CD14-positive monocyte (primary cell): ENCODE results near the gene LYG1. TPM values are rescaled to one million over a fixed set of nuclear protein-coding genes. Genes with fewer than 3 reads are reported as not detected.

Experiments used
- DNase-seq, 3 donors: peaks; one replicate each; pipeline ENCODE4 v3.0.0-alpha.2; 2011 to 2022
- H2AFZ ChIP-seq: 2 replicates; pipeline ENCODE4 v1.6.0; 2012; ENCODE audit warnings: mild to moderate bottlenecking, low read depth, low read length, inconsistent platforms; ENCODE audit not compliant: insufficient read depth, poor library complexity, severe bottlenecking
- H3K27ac ChIP-seq, 2 donors: 1 replicate in 1 of 2; 2 replicates in 1 of 2; pipeline ENCODE4 v1.5.1; 2012 to 2013; ENCODE audit warnings: low read length in 2 of 2, control low read depth in 1 of 2, inconsistent platforms in 1 of 2, low read depth in 1 of 2, mild to moderate bottlenecking in 1 of 2
- H3K27me3 ChIP-seq, 2 donors: one replicate each; pipeline versions ENCODE4 v1.6.0 to v1.6.1; 2011 to 2013; ENCODE audit warnings: low read length in 2 of 2; ENCODE audit not compliant: control insufficient read depth in 2 of 2, insufficient read depth in 2 of 2
- H3K36me3 ChIP-seq, 2 donors: replicated peaks in 1 of 2; 1 replicate in 1 of 2; 2 replicates in 1 of 2; pipeline versions ENCODE4 v1.5.1 to v1.6.1; 2012 to 2013; ENCODE audit warnings: low read length in 2 of 2, control low read depth in 1 of 2, inconsistent platforms in 1 of 2, mild to moderate bottlenecking in 1 of 2; ENCODE audit not compliant: insufficient read depth in 2 of 2, control insufficient read depth in 1 of 2
- H3K4me1 ChIP-seq, 2 donors: 1 replicate in 1 of 2; 2 replicates in 1 of 2; pipeline versions ENCODE4 v1.5.1 to v1.6.1; 2012 to 2013; ENCODE audit warnings: low read length in 2 of 2, control low read depth in 1 of 2, inconsistent platforms in 1 of 2, mild to moderate bottlenecking in 1 of 2, moderate library complexity in 1 of 2; ENCODE audit not compliant: insufficient read depth in 2 of 2, control insufficient read depth in 1 of 2
- H3K4me2 ChIP-seq: replicated peaks from 2 replicates; pipeline ENCODE3; 2012; ENCODE audit warnings: low read length, moderate library complexity, mild to moderate bottlenecking; ENCODE audit not compliant: poor library complexity, severe bottlenecking; ENCODE audit errors: extremely low read depth
- H3K4me3 ChIP-seq, 3 experiments: fragments of 200-600 bp in 1 of 3; sonication (generic) in 1 of 3; replicated peaks in 1 of 3; 1 replicate in 2 of 3; 2 replicates in 1 of 3; pipeline ENCODE4 v1.5.1; 2011 to 2013; ENCODE audit warnings: low read length in 3 of 3, mild to moderate bottlenecking in 3 of 3, control low read depth in 2 of 3, low read depth in 2 of 3, inconsistent platforms in 1 of 3, moderate library complexity in 1 of 3
- H3K79me2 ChIP-seq: 2 replicates; pipeline ENCODE4 v1.6.0; 2012; ENCODE audit warnings: mild to moderate bottlenecking, control low read depth, inconsistent platforms, low read length, moderate library complexity; ENCODE audit not compliant: insufficient read depth
- H3K9ac ChIP-seq: 2 replicates; pipeline ENCODE4 v1.6.0; 2017; ENCODE audit warnings: low read length, mild to moderate bottlenecking; ENCODE audit not compliant: insufficient read depth, poor library complexity, severe bottlenecking
- H3K9me3 ChIP-seq, 2 donors: replicated peaks in 1 of 2; 1 replicate in 1 of 2; 2 replicates in 1 of 2; pipeline versions ENCODE4 v1.5.1 to v1.6.1; 2012 to 2013; ENCODE audit warnings: low read length in 2 of 2, control low read depth in 1 of 2; ENCODE audit not compliant: control insufficient read depth in 1 of 2, insufficient read depth in 1 of 2
- H4K20me1 ChIP-seq: 2 replicates; pipeline ENCODE4 v1.6.0; 2012; ENCODE audit warnings: mild to moderate bottlenecking, low read length, control low read depth, moderate library complexity; ENCODE audit not compliant: insufficient read depth
- H3K27ac Mint-ChIP-seq, 7 donors: one replicate each; pipeline ENCODE4 v1.8.0; 2020; ENCODE audit warnings: mild to moderate bottlenecking in 7 of 7, mixed read lengths in 7 of 7, moderate library complexity in 6 of 7, inconsistent platforms in 2 of 7
- H3K27me3 Mint-ChIP-seq, 3 donors: one replicate each; pipeline ENCODE4 v1.8.0; 2021 to 2022; ENCODE audit warnings: low read depth in 3 of 3, mild to moderate bottlenecking in 3 of 3, mixed read lengths in 3 of 3, moderate library complexity in 3 of 3, inconsistent platforms in 1 of 3
- H3K36me3 Mint-ChIP-seq, 2 donors: one replicate each; pipeline ENCODE4 v1.8.0; 2020; ENCODE audit warnings: mixed read lengths in 2 of 2, inconsistent platforms in 1 of 2, mild to moderate bottlenecking in 1 of 2
- H3K4me1 Mint-ChIP-seq: one replicate; pipeline ENCODE4 v1.8.0; 2020; ENCODE audit warnings: mild to moderate bottlenecking, mixed read lengths
- H3K4me3 Mint-ChIP-seq, 2 donors: one replicate each; pipeline ENCODE4 v1.8.0; 2020; ENCODE audit warnings: mild to moderate bottlenecking in 2 of 2, mixed read lengths in 2 of 2, moderate library complexity in 1 of 2
- H3K9me3 Mint-ChIP-seq, 7 donors: one replicate each; pipeline ENCODE4 v1.8.0; 2020 to 2022; ENCODE audit warnings: mixed read lengths in 7 of 7, mild to moderate bottlenecking in 6 of 7, moderate library complexity in 6 of 7, inconsistent platforms in 2 of 7
- CTCF ChIP-seq: fragments of 200-600 bp; IDR thresholded peaks from one replicate; pipeline ENCODE4 v1.8.0; 2022; ENCODE audit warnings: antibody characterized with exemption, mild to moderate bottlenecking
- WGBS: methylation state at CpG from one replicate; pipeline ENCODE4 v1.1.5; 2013; ENCODE audit warnings: missing lambda C conversion rate; ENCODE audit not compliant: insufficient coverage; 5-methylcytosine and 5-hydroxymethylcytosine counted together
- intact Hi-C, 2 donors: fragments of 100-400 bp; cut with micrococcal nuclease; formaldehyde crosslinking; loops; one replicate each; pipeline versions ENCODE4 v1.15.0 to v1.15.1; 2023
- polyA plus RNA-seq, 3 donors: library from polyadenylated mRNA; depleted of rRNA in 1 of 3; unstranded in 2 of 3; stranded (reverse) in 1 of 3; fragments of 300-500 nt in 2 of 3; fragments of >200 nt in 1 of 3; fragmentation: Illumina TruSeq in 2 of 3; gene quantifications; 1 replicate in 2 of 3; 2 replicates in 1 of 3; pipeline ENCODE4 v1.2.3, GENCODE V29; 2012 to 2021

LYG1 gene
- polyA plus RNA-seq, 3 donors = 0.29 to 5.6 TPM; not detected in 1

- no peak overlapping the region for H3K4me2 ChIP-seq
- intact Hi-C loops = no loop called here
- H3K4me1 Mint-ChIP-seq = no peaks in the 10 kb centered on the region
- no peak overlapping the region for H3K4me3 Mint-ChIP-seq
- H3K27ac ChIP-seq = no peak overlapping the region
- no peak overlapping the region for H3K4me3 ChIP-seq
- H4K20me1 ChIP-seq = no peaks in the 10 kb centered on the region
- peaks cover 0 to 6% (median 5%) of the 10 kb centered on the region in 7 donors for H3K9me3 Mint-ChIP-seq
- H3K36me3 Mint-ChIP-seq = no peaks in the 10 kb centered on the region
- no peak overlapping the region for H2AFZ ChIP-seq
- no peak for DNase-seq
- TF ChIP-seq CTCF = no peak
- H3K9me3 ChIP-seq = no peaks in the 10 kb centered on the region
- whole genome bisulfite sequencing = 90% methylated on average over 2 of the region's 6 CpGs
- no peaks in the 10 kb centered on the region for H3K27me3 Mint-ChIP-seq
- no peaks in the 10 kb centered on the region for H3K27me3 ChIP-seq
- no peak overlapping the region for H3K9ac ChIP-seq
- no peaks in the 10 kb centered on the region for H3K36me3 ChIP-seq
- H3K27ac Mint-ChIP-seq = no peak overlapping the region
- no peaks in the 10 kb centered on the region for H3K79me2 ChIP-seq
- H3K4me1 ChIP-seq = no peaks in the 10 kb centered on the region
These were observed 60.6 kb downstream of the LYG1 start for GRCh38 chr2:99240431-99240830.

GRCh38 chr2:99238599-99238998 is 62.4 kb downstream of the LYG1 start:
- Histone ChIP-seq H3K4me2 (no peak overlapping the region), H2AFZ (no peak overlapping the region), H3K4me3 (no peak overlapping the region), H3K9ac (no peak overlapping the region), H3K79me2 (no peaks in the 10 kb centered on the region), H3K27me3 (no peaks in the 10 kb centered on the region), H4K20me1 (no peaks in the 10 kb centered on the region), H3K4me1 (no peaks in the 10 kb centered on the region), H3K27ac (no peak overlapping the region), H3K9me3 (no peaks in the 10 kb centered on the region), H3K36me3 (no peaks in the 10 kb centered on the region)
- Mint-ChIP-seq H3K27me3 (peaks cover 0 to 1% (median 0%) of the 10 kb centered on the region in 3 donors), H3K4me1 (no peaks in the 10 kb centered on the region), H3K9me3 (peaks cover 3 to 12% (median 5%) of the 10 kb centered on the region in 7 donors), H3K27ac (no peak overlapping the region), H3K4me3 (no peak overlapping the region), H3K36me3 (no peaks in the 10 kb centered on the region)
- DNase-seq = no peak
- intact Hi-C loops = no loop called here
- TF ChIP-seq CTCF = no peak
- WGBS = 100% methylated on average over 1 of the region's 6 CpGs

Other genes starting within 250 kb of the LYG1 start
- gene C2orf15, start 159.5 kb downstream of the LYG1 start, polyA plus RNA-seq = under 1 TPM; 0.09 to 0.29 (median 0.11) TPM
- gene TSGA10, start 146.3 kb downstream of the LYG1 start, polyA plus RNA-seq = 1 to 10 TPM in 1 of 3 donors, under 1 TPM in 2; 0.32 to 2.2 (median 0.79) TPM
- gene LIPT1, start 146.2 kb downstream of the LYG1 start, polyA plus RNA-seq = 1 to 10 TPM; 6.1 to 8.2 (median 7.5) TPM
- gene MITD1, start 120.1 kb downstream of the LYG1 start, polyA plus RNA-seq = 10 to 100 TPM; 24.9 to 33.8 (median 25.4) TPM
- 10 to 100 TPM in 1 of 3 donors, 1 to 10 TPM in 2; 6.3 to 14.2 (median 9.7) TPM for gene MRPL30, start 120.0 kb downstream of the LYG1 start, polyA plus RNA-seq
- not detected for gene LYG2, start 45.5 kb downstream of the LYG1 start, polyA plus RNA-seq
- gene TXNDC9, start 35.1 kb upstream of the LYG1 start, polyA plus RNA-seq = 10 to 100 TPM in 2 of 3 donors, 1 to 10 TPM in 1; 8.8 to 45.6 (median 40.3) TPM
- 1 to 10 TPM in 2 of 3 donors, under 1 TPM in 1; 0.58 to 3.2 (median 1.5) TPM for gene EIF5B, start 36.2 kb upstream of the LYG1 start, polyA plus RNA-seq
- gene REV1, start 188.8 kb upstream of the LYG1 start, polyA plus RNA-seq = 10 to 100 TPM in 1 of 3 donors, 1 to 10 TPM in 2; 6.5 to 39.9 (median 9.5) TPM